H9 (cell line): ENCODE results near the gene SLC41A1. TPM values are rescaled to one million over a fixed set of nuclear protein-coding genes. Genes with fewer than 3 reads are reported as not detected.

Experiments
- DNase-seq: peaks from one replicate; pipeline ENCODE4 v3.0.0-alpha.2; 2017
- H2AFZ ChIP-seq: one replicate; pipeline ENCODE4 v1.6.1; 2013; ENCODE audit warnings: mild to moderate bottlenecking, low read length, control low read depth, moderate library complexity
- H2AK5ac ChIP-seq: 2 replicates; pipeline ENCODE4 v1.6.1; 2013; ENCODE audit warnings: low read length, control low read depth, mixed read lengths; ENCODE audit not compliant: insufficient read length
- H2BK120ac ChIP-seq: one replicate; pipeline ENCODE4 v1.6.1; 2013; ENCODE audit warnings: low read depth, mild to moderate bottlenecking, low read length, control low read depth, inconsistent platforms; ENCODE audit not compliant: poor library complexity, severe bottlenecking
- H2BK12ac ChIP-seq: 2 replicates; pipeline ENCODE4 v1.6.1; 2013; ENCODE audit warnings: low read length, control low read depth, mixed read lengths, low read depth; ENCODE audit not compliant: insufficient read length
- H2BK15ac ChIP-seq: 2 replicates; pipeline ENCODE4 v1.6.1; 2013; ENCODE audit warnings: low read depth, low read length, control low read depth
- H2BK20ac ChIP-seq: one replicate; pipeline ENCODE4 v1.6.1; 2013; ENCODE audit warnings: low read depth, mild to moderate bottlenecking, low read length, control low read depth, inconsistent platforms; ENCODE audit not compliant: poor library complexity, severe bottlenecking
- H2BK5ac ChIP-seq: 2 replicates; pipeline ENCODE4 v1.6.1; 2013; ENCODE audit warnings: low read length, control low read depth, mixed read lengths; ENCODE audit not compliant: insufficient read length
- H3K14ac ChIP-seq: 2 replicates; pipeline ENCODE4 v1.6.1; 2013; ENCODE audit warnings: low read length, control low read depth; ENCODE audit not compliant: insufficient read depth
- H3K18ac ChIP-seq: 2 replicates; pipeline ENCODE4 v1.6.1; 2013; ENCODE audit warnings: low read depth, mild to moderate bottlenecking, mixed read lengths, low read length, control low read depth; ENCODE audit not compliant: insufficient read length
- H3K23ac ChIP-seq: 2 replicates; pipeline ENCODE4 v1.6.1; 2013; ENCODE audit warnings: low read length, control low read depth, mixed read lengths, low read depth; ENCODE audit not compliant: insufficient read length
- H3K23me2 ChIP-seq: 2 replicates; pipeline ENCODE4 v1.6.1; 2013; ENCODE audit warnings: low read depth, mild to moderate bottlenecking, mixed read lengths, low read length, control low read depth; ENCODE audit not compliant: insufficient read length, poor library complexity, severe bottlenecking
- H3K27ac ChIP-seq: 2 replicates; pipeline ENCODE4 v1.5.1; 2013; ENCODE audit warnings: low read length, control low read depth, mixed read lengths, low read depth; ENCODE audit not compliant: insufficient read length
- H3K27me3 ChIP-seq: 2 replicates; pipeline ENCODE4 v1.6.1; 2013; ENCODE audit warnings: low read length, control low read depth, inconsistent platforms; ENCODE audit not compliant: insufficient read depth
- H3K4ac ChIP-seq: 2 replicates; pipeline ENCODE4 v1.6.1; 2013; ENCODE audit warnings: low read depth, mild to moderate bottlenecking, control low read depth, inconsistent platforms, low read length, moderate library complexity
- H3K4me1 ChIP-seq: 2 replicates; pipeline ENCODE4 v1.6.1; 2013; ENCODE audit warnings: low read length, control low read depth, inconsistent platforms; ENCODE audit not compliant: insufficient read depth
- H3K4me2 ChIP-seq: 2 replicates; pipeline ENCODE4 v1.6.1; 2013; ENCODE audit warnings: low read length, control low read depth, mixed read lengths; ENCODE audit not compliant: insufficient read length, insufficient read depth
- H3K56ac ChIP-seq: 2 replicates; pipeline ENCODE4 v1.6.1; 2013; ENCODE audit warnings: low read depth, mild to moderate bottlenecking, mixed read lengths, low read length, control low read depth; ENCODE audit not compliant: insufficient read length
- H3K79me1 ChIP-seq: 2 replicates; pipeline ENCODE4 v1.6.1; 2013; ENCODE audit warnings: low read depth, mild to moderate bottlenecking, moderate library complexity, low read length, control low read depth, inconsistent platforms; ENCODE audit not compliant: insufficient read depth, poor library complexity, severe bottlenecking
- H3K79me2 ChIP-seq: 2 replicates; pipeline ENCODE4 v1.6.1; 2013; ENCODE audit warnings: low read length, control low read depth, inconsistent platforms; ENCODE audit not compliant: insufficient read depth
- H3K9ac ChIP-seq: 2 replicates; pipeline ENCODE4 v1.6.1; 2013; ENCODE audit warnings: low read length, control low read depth, mixed read lengths; ENCODE audit not compliant: insufficient read length; ENCODE audit errors: extremely low read depth
- H3K9me3 ChIP-seq: one replicate; pipeline ENCODE4 v1.6.1; 2013; ENCODE audit warnings: low read depth, low read length, inconsistent platforms; ENCODE audit not compliant: control insufficient read depth
- H3T11ph ChIP-seq: one replicate; pipeline ENCODE4 v1.6.1; 2013; ENCODE audit warnings: mild to moderate bottlenecking, low read length, control low read depth, inconsistent platforms
- H4K20me1 ChIP-seq: one replicate; pipeline ENCODE4 v1.6.1; 2013; ENCODE audit not compliant: control insufficient read depth, insufficient read length, insufficient read depth
- H4K5ac ChIP-seq: 2 replicates; pipeline ENCODE4 v1.6.1; 2013; ENCODE audit warnings: low read depth, mild to moderate bottlenecking, mixed read lengths, low read length, control low read depth; ENCODE audit not compliant: insufficient read length
- H4K8ac ChIP-seq: replicated peaks from 2 replicates; pipeline ENCODE4 v1.6.1; 2013; ENCODE audit warnings: low read length, control low read depth, mixed read lengths, low read depth; ENCODE audit not compliant: insufficient read length
- H4K91ac ChIP-seq: 2 replicates; pipeline ENCODE4 v1.6.1; 2013; ENCODE audit warnings: low read depth, mild to moderate bottlenecking, moderate library complexity, mixed read lengths, low read length, control low read depth; ENCODE audit not compliant: insufficient read length
- H3K27ac Mint-ChIP-seq, 3 experiments: 2 replicates in 2 of 3; 3 replicates in 1 of 3; pipeline ENCODE4 v1.8.0; 2020 to 2021; ENCODE audit warnings: mixed read lengths in 3 of 3, mild to moderate bottlenecking in 1 of 3, moderate library complexity in 1 of 3
- H3K27me3 Mint-ChIP-seq: 2 replicates; pipeline ENCODE4 v1.8.0; 2021; ENCODE audit warnings: low read depth, mild to moderate bottlenecking, moderate library complexity, mixed read lengths
- H3K36me3 Mint-ChIP-seq, 3 experiments: 2 replicates in 2 of 3; 3 replicates in 1 of 3; pipeline ENCODE4 v1.8.0; 2020 to 2021; ENCODE audit warnings: low read depth in 3 of 3, mixed read lengths in 3 of 3; ENCODE audit not compliant: insufficient read depth in 1 of 3
- H3K4me1 Mint-ChIP-seq, 2 experiments: 2 replicates each; pipeline ENCODE4 v1.8.0; 2020; ENCODE audit warnings: mixed read lengths in 2 of 2
- H3K4me3 Mint-ChIP-seq, 2 experiments: 2 replicates in 1 of 2; 3 replicates in 1 of 2; pipeline ENCODE4 v1.8.0; 2020 to 2021; ENCODE audit warnings: mild to moderate bottlenecking in 2 of 2, mixed read lengths in 2 of 2, moderate library complexity in 1 of 2
- H3K9me3 Mint-ChIP-seq, 2 experiments: 2 replicates in 1 of 2; 3 replicates in 1 of 2; pipeline ENCODE4 v1.8.0; 2020; ENCODE audit warnings: mild to moderate bottlenecking in 2 of 2, mixed read lengths in 2 of 2, moderate library complexity in 1 of 2
- CTCF ChIP-seq: fragments of 200-600 bp; sonication (generic); conservative IDR thresholded peaks from 3 replicates; pipeline ENCODE4 v1.8.0; 2021; ENCODE audit warnings: antibody characterized with exemption, mild to moderate bottlenecking
- WGBS: extraction: QIAGEN DNeasy Blood & Tissue Kit; methylation state at CpG from one replicate; pipeline ENCODE4 v1.1.7; 2013; ENCODE audit warnings: missing lambda C conversion rate, low lambda C conversion rate, mixed read lengths; ENCODE audit not compliant: insufficient read length; ENCODE audit errors: extremely low coverage; 5-methylcytosine and 5-hydroxymethylcytosine counted together
- total RNA-seq: library from RNA; stranded (reverse); gene quantifications from 2 replicates; pipeline ENCODE4 v1.2.1, GENCODE V29; 2021

SLC41A1 gene
- total RNA-seq, 1 experiment from 2014 or later = 18.2 TPM

- no peak overlapping the region for H3K14ac ChIP-seq
- H3K27ac ChIP-seq = no peak overlapping the region
- no peaks in the 10 kb centered on the region for H4K20me1 ChIP-seq
- H2BK20ac ChIP-seq = no peak overlapping the region
- H3K18ac ChIP-seq = no peak overlapping the region
- no peaks in the 10 kb centered on the region for H3K79me1 ChIP-seq
- H3K4ac ChIP-seq = no peak overlapping the region
- H3K9ac ChIP-seq = no peak overlapping the region
- no peak for TF ChIP-seq CTCF
- no peak overlapping the region for H2AK5ac ChIP-seq
- DNase-seq = no peak
- H4K8ac ChIP-seq = no peak overlapping the region
- no peak overlapping the region for H3K4me2 ChIP-seq
- Mint-ChIP-seq H3K9me3 (no peaks in the 10 kb centered on the region), H3K4me1 (peaks cover 10 to 11% of the 10 kb centered on the region in 2 experiments), H3K27ac (peak overlapping the region in 2 of 3 experiments; percentile 8; a peak in 2 of 7 replicates), H3K4me3 (no peak overlapping the region), H3K36me3 (peaks cover 11 to 36% (median 27%) of the 10 kb centered on the region in 3 experiments), H3K27me3 (no peaks in the 10 kb centered on the region)
- no peak overlapping the region for H2BK15ac ChIP-seq
- H3T11ph ChIP-seq = no peak overlapping the region
- no peak overlapping the region for H2BK120ac ChIP-seq
- no CpG with 5 or more reads among the region's 7 CpGs for WGBS
- no peak overlapping the region for H2BK5ac ChIP-seq
- H3K23me2 ChIP-seq = no peaks in the 10 kb centered on the region
- H3K56ac ChIP-seq = no peak overlapping the region
- no peak overlapping the region for H2BK12ac ChIP-seq
- no peaks in the 10 kb centered on the region for H3K9me3 ChIP-seq
- no peak overlapping the region for H2AFZ ChIP-seq
- no peak overlapping the region for H3K23ac ChIP-seq
- no peaks in the 10 kb centered on the region for H3K4me1 ChIP-seq
- H3K27me3 ChIP-seq = no peaks in the 10 kb centered on the region
- no peaks in the 10 kb centered on the region for H3K79me2 ChIP-seq
- no peak overlapping the region for H4K5ac ChIP-seq
- H4K91ac ChIP-seq = no peak overlapping the region
These were observed 11.9 kb downstream of the SLC41A1 start for GRCh38 chr1:205800981-205801703.
